ENCODE results near the gene PTPRM. TPM values are rescaled to one million over a fixed set of nuclear protein-coding genes. Genes with fewer than 3 reads are reported as not detected.

Gene PTPRM
- polyA plus RNA-seq, 2 of the 4 experiments (the other 2 are of a cell fraction): 44.5 to 199 TPM

DNA sequence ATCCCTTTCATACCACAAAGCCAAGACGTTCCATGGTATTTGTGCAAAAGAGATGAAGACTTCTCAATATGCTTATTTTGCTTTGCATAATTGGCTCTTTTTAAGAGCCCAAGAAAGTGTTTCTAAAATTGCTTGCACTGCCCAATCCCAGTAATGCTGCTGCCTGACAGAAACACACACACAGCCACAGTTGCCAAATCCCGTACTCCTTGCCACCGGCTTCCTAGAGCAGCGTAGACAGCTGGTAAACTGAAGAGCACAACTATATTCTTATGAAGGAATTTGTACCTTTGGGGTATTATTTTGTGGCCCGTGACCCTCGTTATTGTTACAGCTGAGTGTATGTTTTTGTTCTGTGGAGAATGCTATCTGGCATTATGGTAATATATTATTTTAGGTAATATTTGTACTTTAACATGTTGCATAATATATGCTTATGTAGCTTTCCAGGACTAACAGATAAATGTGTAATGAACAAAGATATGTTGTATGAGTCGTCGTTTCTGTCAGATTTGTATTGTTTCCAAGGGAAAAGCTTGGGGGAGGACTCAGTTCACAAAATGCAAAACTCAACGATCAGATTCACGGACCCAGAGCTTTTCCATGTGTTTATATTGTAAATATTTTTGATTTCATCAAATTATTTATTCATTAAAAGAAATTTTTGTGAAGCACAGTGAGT, 839.2 kb downstream of the PTPRM start:
- no peaks in the 10 kb centered on the region for H3K4me1 ChIP-seq
- DNase-seq (ENCODE audit: low read depth in 1 of 2, low spot score in 1 of 2): no peak
- CTCF ChIA-PET: interaction anchor here (1.3 to 1.9 kb wide), 2 partner anchors 10 to 17 kb away, joined by 4 to 7 read pairs; no protein-coding TSS in a partner anchor
- ATAC-seq: no peak
- 86% methylated on average over 10 of the region's 10 CpGs for WGBS (ENCODE audit: missing lambda C conversion rate)
- no peak for TF ChIP-seq MAFK (IDR thresholded peaks at IDR 0.05; ENCODE audit: partially characterized antibody)
- FAIRE-seq: no peak
- H3K9me3 ChIP-seq: peaks cover 10% of the 10 kb centered on the region; the same call in 1 of the 3 replicates
- POLR2A ChIA-PET: no interaction called here
- no peak overlapping the region for H3K27ac ChIP-seq
- H3K4me3 ChIP-seq: no peak overlapping the region
- no peak overlapping the region for H3K4me2 ChIP-seq

DNA sequence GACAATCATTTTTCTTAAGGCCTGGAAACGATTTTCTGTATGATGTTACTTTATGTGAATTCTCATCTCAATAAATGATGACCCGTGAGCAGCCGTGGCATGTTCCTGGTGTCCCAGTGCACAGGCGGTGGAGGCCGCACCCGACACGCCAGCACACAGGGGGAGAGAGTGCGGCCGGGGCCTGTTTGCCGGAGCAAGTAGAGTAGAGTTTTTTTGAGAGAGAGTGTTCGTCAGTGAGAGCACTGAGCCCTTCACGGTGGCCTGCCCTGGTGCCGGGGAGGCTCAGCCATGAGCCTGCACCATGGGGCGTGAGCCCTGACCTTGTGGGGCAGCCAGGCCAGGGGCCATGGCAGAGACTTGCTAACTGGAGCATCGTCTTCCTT, 839.7 kb downstream of the PTPRM start:
- no peak overlapping the region for H3K27ac ChIP-seq
- FAIRE-seq: no peak
- WGBS (ENCODE audit: missing lambda C conversion rate): 89% methylated on average over 15 of the region's 15 CpGs
- no peak for TF ChIP-seq TFCP2L1 (CRISPR knock-in tag; IDR thresholded peaks at IDR 0.05)
- no peak for TF ChIP-seq SREBF2 (IDR thresholded peaks at IDR 0.05)
- TF ChIP-seq, protein P1, sequence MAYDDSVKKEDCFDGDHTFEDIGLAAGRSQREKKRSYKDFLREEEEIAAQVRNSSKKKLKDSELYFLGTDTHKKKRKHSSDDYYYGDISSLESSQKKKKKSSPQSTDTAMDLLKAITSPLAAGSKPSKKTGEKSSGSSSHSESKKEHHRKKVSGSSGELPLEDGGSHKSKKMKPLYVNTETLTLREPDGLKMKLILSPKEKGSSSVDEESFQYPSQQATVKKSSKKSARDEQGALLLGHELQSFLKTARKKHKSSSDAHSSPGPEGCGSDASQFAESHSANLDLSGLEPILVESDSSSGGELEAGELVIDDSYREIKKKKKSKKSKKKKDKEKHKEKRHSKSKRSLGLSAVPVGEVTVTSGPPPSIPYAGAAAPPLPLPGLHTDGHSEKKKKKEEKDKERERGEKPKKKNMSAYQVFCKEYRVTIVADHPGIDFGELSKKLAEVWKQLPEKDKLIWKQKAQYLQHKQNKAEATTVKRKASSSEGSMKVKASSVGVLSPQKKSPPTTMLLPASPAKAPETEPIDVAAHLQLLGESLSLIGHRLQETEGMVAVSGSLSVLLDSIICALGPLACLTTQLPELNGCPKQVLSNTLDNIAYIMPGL (CRISPR knock-in tag; IDR thresholded peaks at IDR 0.05; ENCODE audit: borderline replicate concordance): no peak
- TF ChIP-seq RARB (CRISPR knock-in tag; IDR thresholded peaks at IDR 0.05): no peak
- TF ChIP-seq ZNF302 (CRISPR knock-in tag; IDR thresholded peaks at IDR 0.05): no peak
- TF ChIP-seq PHF8 (IDR thresholded peaks at IDR 0.05; ENCODE audit: borderline replicate concordance, low read depth): no peak
- TF ChIP-seq HOXB5 (CRISPR knock-in tag; IDR thresholded peaks at IDR 0.05): no peak
- TF ChIP-seq JUNB (IDR thresholded peaks at IDR 0.05): no peak
- TF ChIP-seq, protein P2, sequence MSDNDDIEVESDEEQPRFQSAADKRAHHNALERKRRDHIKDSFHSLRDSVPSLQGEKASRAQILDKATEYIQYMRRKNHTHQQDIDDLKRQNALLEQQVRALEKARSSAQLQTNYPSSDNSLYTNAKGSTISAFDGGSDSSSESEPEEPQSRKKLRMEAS (IDR thresholded peaks at IDR 0.05): no peak
- no peak for TF ChIP-seq BHLHE40 (IDR thresholded peaks at IDR 0.05; ENCODE audit: low read depth, low read length)
- TF ChIP-seq EHF (CRISPR knock-in tag; IDR thresholded peaks at IDR 0.05): no peak
- no peak for TF ChIP-seq ESRRA (IDR thresholded peaks at IDR 0.05; ENCODE audit: borderline replicate concordance, low read length)
- no peak for TF ChIP-seq TP53 (CRISPR knock-in tag; IDR thresholded peaks at IDR 0.05)
- no peak for TF ChIP-seq FOSL2 (IDR thresholded peaks at IDR 0.05)
- no peak for TF ChIP-seq FOSL2 (CRISPR knock-in tag; IDR thresholded peaks at IDR 0.05)
- TF ChIP-seq EHMT2 (IDR thresholded peaks at IDR 0.05; ENCODE audit: low read depth): no peak
- TF ChIP-seq, protein P3, sequence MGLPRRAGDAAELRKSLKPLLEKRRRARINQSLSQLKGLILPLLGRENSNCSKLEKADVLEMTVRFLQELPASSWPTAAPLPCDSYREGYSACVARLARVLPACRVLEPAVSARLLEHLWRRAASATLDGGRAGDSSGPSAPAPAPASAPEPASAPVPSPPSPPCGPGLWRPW (IDR thresholded peaks at IDR 0.05): no peak
- POLR2A ChIA-PET: no interaction called here
- ATAC-seq: no peak
- no peak for DNase-seq (ENCODE audit: low read depth in 1 of 2, low spot score in 1 of 2)
- peaks cover 12% of the 10 kb centered on the region; the same call in 2 of the 3 replicates for H3K9me3 ChIP-seq
- CTCF ChIA-PET: interaction anchor here (1.3 to 1.9 kb wide), 2 partner anchors 11 to 17 kb away, joined by 4 to 7 read pairs; no protein-coding TSS in a partner anchor
- no peak overlapping the region for H3K4me3 ChIP-seq
- H3K4me1 ChIP-seq: no peaks in the 10 kb centered on the region
- no peak overlapping the region for H3K4me2 ChIP-seq

DNA sequence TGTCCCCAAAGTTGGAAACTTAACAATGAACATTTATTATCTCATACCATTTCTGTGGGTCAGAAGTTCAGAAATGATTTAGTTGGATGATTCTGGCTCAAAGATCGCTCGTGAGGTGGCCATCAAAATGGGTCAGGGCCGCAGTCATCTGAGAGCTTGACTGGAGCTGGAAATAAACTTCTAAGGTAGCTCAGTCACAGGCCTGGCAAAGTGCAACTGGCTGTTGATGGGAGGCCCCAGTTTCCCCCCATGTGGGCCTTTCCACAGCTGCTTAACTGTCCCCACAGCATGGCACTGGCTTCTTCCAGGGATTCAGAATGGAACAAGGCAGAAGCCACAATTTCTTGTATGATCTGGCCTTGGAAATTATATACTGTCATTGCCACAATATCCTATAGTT, 842.0 kb downstream of the PTPRM start:
- ATAC-seq (no peak), DNase-seq (ENCODE audit: low read depth in 1 of 2, low spot score in 1 of 2) (no peak), FAIRE-seq (no peak)
- Histone ChIP-seq H3K27ac (no peak overlapping the region), H3K4me2 (no peak overlapping the region), H3K9me3 (peaks cover 19% of the 10 kb centered on the region; the same call in 2 of the 3 replicates), H3K4me3 (no peak overlapping the region), H3K4me1 (no peaks in the 10 kb centered on the region)
- 90% methylated on average over 3 of the region's 3 CpGs for WGBS (ENCODE audit: missing lambda C conversion rate)
- no peak for TF ChIP-seq PHF8 (IDR thresholded peaks at IDR 0.05; ENCODE audit: borderline replicate concordance, low read depth)
- TF ChIP-seq, protein P2 (IDR thresholded peaks at IDR 0.05): no peak
- TF ChIP-seq, protein P4, sequence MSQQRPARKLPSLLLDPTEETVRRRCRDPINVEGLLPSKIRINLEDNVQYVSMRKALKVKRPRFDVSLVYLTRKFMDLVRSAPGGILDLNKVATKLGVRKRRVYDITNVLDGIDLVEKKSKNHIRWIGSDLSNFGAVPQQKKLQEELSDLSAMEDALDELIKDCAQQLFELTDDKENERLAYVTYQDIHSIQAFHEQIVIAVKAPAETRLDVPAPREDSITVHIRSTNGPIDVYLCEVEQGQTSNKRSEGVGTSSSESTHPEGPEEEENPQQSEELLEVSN (IDR thresholded peaks at IDR 0.05; ENCODE audit: borderline replicate concordance, low read depth): no peak
- TF ChIP-seq, protein P3 (IDR thresholded peaks at IDR 0.05): no peak
- TF ChIP-seq KDM1A (IDR thresholded peaks at IDR 0.05; ENCODE audit: low read depth): no peak
- TF ChIP-seq ZFP36 (IDR thresholded peaks at IDR 0.05; ENCODE audit: borderline replicate concordance, partially characterized antibody): no peak
- TF ChIP-seq ZSCAN20 (CRISPR knock-in tag; IDR thresholded peaks at IDR 0.05): no peak
- TF ChIP-seq SMC3 (IDR thresholded peaks at IDR 0.05): no peak
- TF ChIP-seq POLR2A (IDR thresholded peaks at IDR 0.05; ENCODE audit: low read length): no peak
- no peak for TF ChIP-seq FOXS1 (CRISPR knock-in tag; IDR thresholded peaks at IDR 0.05)
- TF ChIP-seq, protein P5, sequence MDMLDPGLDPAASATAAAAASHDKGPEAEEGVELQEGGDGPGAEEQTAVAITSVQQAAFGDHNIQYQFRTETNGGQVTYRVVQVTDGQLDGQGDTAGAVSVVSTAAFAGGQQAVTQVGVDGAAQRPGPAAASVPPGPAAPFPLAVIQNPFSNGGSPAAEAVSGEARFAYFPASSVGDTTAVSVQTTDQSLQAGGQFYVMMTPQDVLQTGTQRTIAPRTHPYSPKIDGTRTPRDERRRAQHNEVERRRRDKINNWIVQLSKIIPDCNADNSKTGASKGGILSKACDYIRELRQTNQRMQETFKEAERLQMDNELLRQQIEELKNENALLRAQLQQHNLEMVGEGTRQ (IDR thresholded peaks at IDR 0.05): no peak
- no peak for TF ChIP-seq ZNF302 (CRISPR knock-in tag; IDR thresholded peaks at IDR 0.05)
- TF ChIP-seq, protein P6, sequence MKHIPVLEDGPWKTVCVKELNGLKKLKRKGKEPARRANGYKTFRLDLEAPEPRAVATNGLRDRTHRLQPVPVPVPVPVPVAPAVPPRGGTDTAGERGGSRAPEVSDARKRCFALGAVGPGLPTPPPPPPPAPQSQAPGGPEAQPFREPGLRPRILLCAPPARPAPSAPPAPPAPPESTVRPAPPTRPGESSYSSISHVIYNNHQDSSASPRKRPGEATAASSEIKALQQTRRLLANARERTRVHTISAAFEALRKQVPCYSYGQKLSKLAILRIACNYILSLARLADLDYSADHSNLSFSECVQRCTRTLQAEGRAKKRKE (CRISPR knock-in tag; IDR thresholded peaks at IDR 0.05; ENCODE audit: low read depth): no peak
- ChIA-PET CTCF (interaction anchor here (1.2 to 1.9 kb wide), 3 partner anchors 18 to 1136 kb away, joined by 3 to 4 read pairs (median 4); no protein-coding TSS in a partner anchor), POLR2A (no interaction called here)
